ENCODE data around the gene SFXN4. TPM values are rescaled to one million over a fixed set of nuclear protein-coding genes. Genes with fewer than 3 reads are reported as not detected.
A peak's percentile ranks its signal among the peaks of the same experiment; 100 is the strongest.

The SFXN4 gene
- total and polyA plus RNA-seq, 2 of the 4 experiments (the other 2 are of a cell fraction), result 12.0 to 12.5 TPM

DNA sequence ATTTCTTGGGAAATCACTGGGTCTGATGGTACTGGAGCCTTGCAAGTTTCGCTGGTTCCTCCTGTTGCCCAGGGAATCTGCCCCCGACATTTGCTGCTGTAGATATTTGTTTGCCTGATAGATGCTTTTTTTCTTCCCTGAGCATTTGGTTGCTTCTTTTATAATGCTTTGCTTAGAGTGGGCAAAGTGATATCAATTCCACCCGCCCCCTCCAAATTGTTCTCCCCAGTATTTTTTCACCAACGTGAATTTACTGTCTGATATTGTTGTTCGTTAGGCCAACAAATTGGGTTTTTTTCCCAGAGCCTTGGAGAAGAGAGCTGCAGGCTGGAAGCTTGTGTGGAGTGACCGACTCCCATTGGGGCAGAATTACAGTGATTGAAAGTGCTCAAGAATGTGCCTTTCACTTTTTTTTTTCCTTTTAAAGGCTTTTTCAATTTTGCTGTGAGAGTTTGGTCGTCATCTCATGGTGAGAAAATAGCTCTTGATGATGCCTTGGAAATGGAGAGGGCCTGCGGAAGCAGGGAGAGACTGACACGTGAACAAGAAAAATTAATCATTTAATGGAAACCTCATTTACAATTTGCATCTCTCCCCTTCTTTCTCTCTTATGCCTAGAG is 44.3 kb upstream of the SFXN4 start:
- peak overlapping the region; percentile 96 for H3K4me2 ChIP-seq (ENCODE audit: low read depth, low read length)
- peak overlapping the region; percentile 97 for H3K14ac ChIP-seq (replicated peaks; ENCODE audit: low read depth, low read length)
- peak overlapping the region; percentile 88 for H3K18ac ChIP-seq (ENCODE audit: low read depth, low read length)
- peak overlapping the region; percentile 99 for H3K23ac ChIP-seq (ENCODE audit: low read depth, low read length)
- peaks cover 23% of the 10 kb centered on the region for H4K20me1 ChIP-seq (ENCODE audit: insufficient read depth, low read length)
- dilution Hi-C loops (cut with HindIII; ENCODE audit: low sequenced_read_pairs, unreplicated experiment) (no loop called here), in situ Hi-C loops (cut with MboI; ENCODE audit: low sequenced_read_pairs) (loop anchor here (5.0 kb wide), 1 partner anchor 207 kb away; no protein-coding TSS in a partner anchor), intact Hi-C loops (cut with micrococcal nuclease) (loop anchor here (1.0 to 5.0 kb wide), 3 partner anchors 37 to 277 kb away; no protein-coding TSS in a partner anchor)
- peaks cover 20% of the 10 kb centered on the region for H3K36me3 ChIP-seq (ENCODE audit: control insufficient read depth, insufficient read depth, low read length)
- peak overlapping the region; percentile 85 for H2AK9ac ChIP-seq (replicated peaks; ENCODE audit: low read depth, low read length, poor library complexity)
- peak overlapping the region; percentile 90 for H2BK120ac ChIP-seq (ENCODE audit: low read depth, low read length)
- peak overlapping the region; percentile 82 for H2BK5ac ChIP-seq (ENCODE audit: low read depth, low read length, poor library complexity, severe bottlenecking)
- H3K27ac ChIP-seq (ENCODE audit: insufficient read depth, low read length), result peak overlapping the region; percentile 99
- peak overlapping the region; percentile 96 for H3K4ac ChIP-seq (ENCODE audit: low read depth, low read length)
- TF ChIP-seq RCOR1 (IDR thresholded peaks at IDR 0.05; ENCODE audit: insufficient replicate concordance, low read length) (no peak), MAZ (IDR thresholded peaks at IDR 0.05; ENCODE audit: borderline replicate concordance, low read depth, low read length) (0 out of 2 replicates have a peak, but pooled peaks have one; percentile 4)
- H3K4me1 ChIP-seq (ENCODE audit: control insufficient read depth, insufficient read depth, low read length), result peaks cover 13% of the 10 kb centered on the region
- H4K5ac ChIP-seq (ENCODE audit: low read depth, low read length), result peak overlapping the region; percentile 82
- H3K56ac ChIP-seq (ENCODE audit: extremely low read depth, insufficient read depth, low read length), result peak overlapping the region; percentile 90
- ChIA-PET CTCF (interaction anchor here (0.6 to 2.2 kb wide), 11 partner anchors 9 to 210 kb away, joined by 3 to 8 read pairs (median 5); no protein-coding TSS in a partner anchor), POLR2A (ENCODE audit: unreplicated experiment) (interaction anchor here (0.5 to 1.1 kb wide), 6 partner anchors 8 to 329 kb away, joined by 3 to 33 read pairs (median 5); no protein-coding TSS in a partner anchor)
- H3K9ac ChIP-seq (ENCODE audit: low read depth, low read length), result peak overlapping the region; percentile 96
- DNase-seq (peak; percentile 37), ATAC-seq (ENCODE audit: low read depth) (no peak)
- peak overlapping the region; percentile 92 for H2BK15ac ChIP-seq (ENCODE audit: low read depth, low read length)
- H3K79me1 ChIP-seq (ENCODE audit: low read depth in 1 of 2, low read length in 2 of 2), result peaks cover 10 to 57% of the 10 kb centered on the region in 2 experiments
- H3K27me3 ChIP-seq (ENCODE audit: control insufficient read depth, insufficient read depth, low read length), result no peaks in the 10 kb centered on the region
- H3K4me3 ChIP-seq (ENCODE audit: insufficient read depth, low read depth, low read length), result peak overlapping the region; percentile 61
- H2BK20ac ChIP-seq (ENCODE audit: low read depth, low read length), result peak overlapping the region; percentile 93
- H4K8ac ChIP-seq (ENCODE audit: low read depth in 2 of 2, low read length in 2 of 2), result peak overlapping the region; percentile 60 to 83
- no CpG with 5 or more reads among the region's 9 CpGs for WGBS, 2 experiments (ENCODE audit: extremely low coverage in 2 of 2, insufficient read length in 1 of 2)
- BruUV-seq (replicated peaks), result no TSS peak
- peaks cover 6% of the 10 kb centered on the region for H3K9me1 ChIP-seq (ENCODE audit: insufficient read depth, low read length)
- no peaks in the 10 kb centered on the region for H3K9me3 ChIP-seq (ENCODE audit: control insufficient read depth, insufficient read depth, low read length)
- peak overlapping the region; percentile 89 for H4K91ac ChIP-seq (ENCODE audit: insufficient read depth, low read depth, low read length)
- peak overlapping the region; percentile 59 for H2AFZ ChIP-seq (replicated peaks; ENCODE audit: low read length, poor library complexity)
- peak overlapping the region; percentile 66; the same call in 1 of the 2 replicates for H2AK5ac ChIP-seq (ENCODE audit: low read depth, low read length)

Measured in IMR-90 (cell line).